GM21526 (cell line): Measurements from ENCODE around the gene KSR1.

Experiments
- ATAC-seq: cut with Tn5 transposase; IDR thresholded peaks from one replicate; pipeline ENCODE4 v1.9.1; 2021; ENCODE audit warnings: moderate library complexity; ENCODE audit not compliant: unreplicated experiment, low FRiP score

The KSR1 gene

GRCh38 chr17:27546624-27547300, 90.5 kb downstream of the KSR1 start:
- ATAC-seq: no peak

- no peak for ATAC-seq
Observed at GRCh38 chr17:27547301-27547683, 91.0 kb downstream of the KSR1 start.

- no peak for ATAC-seq
Observed at GRCh38 chr17:27548369-27548768, 92.1 kb downstream of the KSR1 start.

GRCh38 chr17:27549251-27549893, 93.1 kb downstream of the KSR1 start:
- ATAC-seq: no peak

- no peak for ATAC-seq
Observed at GRCh38 chr17:27550291-27550930, 94.2 kb downstream of the KSR1 start.

GRCh38 chr17:27550974-27551505, 94.8 kb downstream of the KSR1 start:
- ATAC-seq: no peak

- no peak for ATAC-seq
Observed at GRCh38 chr17:27551701-27552248, 95.5 kb downstream of the KSR1 start.

- ATAC-seq: no peak
Observed at GRCh38 chr17:27552276-27552732, 96.1 kb downstream of the KSR1 start.

GRCh38 chr17:27553019-27553511, 96.8 kb downstream of the KSR1 start:
- ATAC-seq: no peak

GRCh38 chr17:27554152-27554551, 97.9 kb downstream of the KSR1 start:
- no peak for ATAC-seq

GRCh38 chr17:27554911-27555310, 98.7 kb downstream of the KSR1 start:
- ATAC-seq: no peak

GRCh38 chr17:27555339-27555738, 99.1 kb downstream of the KSR1 start:
- no peak for ATAC-seq

GRCh38 chr17:27558341-27558740, 102.1 kb downstream of the KSR1 start:
- ATAC-seq: no peak

GRCh38 chr17:27558842-27559505, 102.7 kb downstream of the KSR1 start:
- no peak for ATAC-seq

- ATAC-seq: no peak
Observed at GRCh38 chr17:27559506-27560481, 103.5 kb downstream of the KSR1 start.

- no peak for ATAC-seq
Observed at GRCh38 chr17:27560668-27561067, 104.4 kb downstream of the KSR1 start.

GRCh38 chr17:27562777-27563455, 106.7 kb downstream of the KSR1 start:
- ATAC-seq: no peak

- no peak for ATAC-seq
Observed at GRCh38 chr17:27563532-27563931, 107.3 kb downstream of the KSR1 start.

- ATAC-seq: no peak
Observed at GRCh38 chr17:27564463-27564862, 108.2 kb downstream of the KSR1 start.
